NCI-H1930 (cell line): ENCODE data around the gene KRTAP3-2.
"Not testable (repeated sequence)": the region's sequence is repeated elsewhere in the genome, so short reads cannot be mapped to it uniquely, and the experiment has no call there.

Experiments
- DNase-seq, 2 experiments: peaks; one replicate each; lab custom pipeline; 2025; lab: John Stamatoyannopoulos, UW

Gene KRTAP3-2

GRCh38 chr17:40999563-40999962, at the start of gene KRTAP3-2:
KRTAP3-2 (minus strand) TSS chr17:40999906; CDS start chr17:40999853, 53 bp downstream.
- not testable (repeated sequence) for DNase-seq

GRCh38 chr17:41049110-41049509, 49.4 kb upstream of the KRTAP3-2 start:
- DNase-seq, result no peak

DNA sequence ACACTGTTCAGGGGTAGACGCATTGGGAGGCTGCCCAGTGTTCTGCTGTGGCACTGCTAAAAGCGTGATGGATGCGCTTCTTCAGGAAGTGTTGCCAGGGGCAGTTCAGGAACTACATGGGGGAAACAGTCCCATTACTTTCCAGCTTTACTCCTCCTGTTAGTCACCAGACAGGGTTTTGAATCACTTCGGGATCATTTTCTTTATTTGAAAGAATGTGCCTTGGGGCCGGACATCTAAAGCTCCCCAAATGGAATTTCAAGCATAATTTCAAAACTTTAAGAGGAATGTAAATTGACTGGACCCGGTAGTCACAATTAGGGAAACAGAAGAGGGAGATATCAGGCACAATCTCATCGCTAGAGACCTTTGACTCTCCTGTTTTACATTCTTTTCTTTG, 48.7 kb upstream of the KRTAP3-2 start:
- no peak for DNase-seq

GRCh38 chr17:41046735-41047465, 47.2 kb upstream of the KRTAP3-2 start, which contains the start of gene KRTAP2-1:
KRTAP2-1 (minus strand) TSS chr17:41047316; CDS start chr17:41047267, 49 bp downstream.
- not testable (repeated sequence) for DNase-seq

- no peak for DNase-seq
These were observed 43.2 kb upstream of the KRTAP3-2 start for GRCh38 chr17:41042953-41043352.

- not testable (repeated sequence) for DNase-seq
These were observed 41.3 kb upstream of the KRTAP3-2 start, which contains the start of gene KRTAP1-1 for GRCh38 chr17:41040783-41041571. KRTAP1-1 (minus strand) TSS chr17:41041450; CDS start chr17:41041397, 53 bp downstream.

GRCh38 chr17:41037853-41038350, 38.2 kb upstream of the KRTAP3-2 start:
- DNase-seq, result no peak

GRCh38 chr17:41034346-41034935, 34.7 kb upstream of the KRTAP3-2 start, which contains the start of gene KRTAP1-3:
KRTAP1-3 (minus strand) TSS chr17:41034874; CDS start chr17:41034821, 53 bp downstream.
- DNase-seq, result peak; percentile 6 to 20

DNA sequence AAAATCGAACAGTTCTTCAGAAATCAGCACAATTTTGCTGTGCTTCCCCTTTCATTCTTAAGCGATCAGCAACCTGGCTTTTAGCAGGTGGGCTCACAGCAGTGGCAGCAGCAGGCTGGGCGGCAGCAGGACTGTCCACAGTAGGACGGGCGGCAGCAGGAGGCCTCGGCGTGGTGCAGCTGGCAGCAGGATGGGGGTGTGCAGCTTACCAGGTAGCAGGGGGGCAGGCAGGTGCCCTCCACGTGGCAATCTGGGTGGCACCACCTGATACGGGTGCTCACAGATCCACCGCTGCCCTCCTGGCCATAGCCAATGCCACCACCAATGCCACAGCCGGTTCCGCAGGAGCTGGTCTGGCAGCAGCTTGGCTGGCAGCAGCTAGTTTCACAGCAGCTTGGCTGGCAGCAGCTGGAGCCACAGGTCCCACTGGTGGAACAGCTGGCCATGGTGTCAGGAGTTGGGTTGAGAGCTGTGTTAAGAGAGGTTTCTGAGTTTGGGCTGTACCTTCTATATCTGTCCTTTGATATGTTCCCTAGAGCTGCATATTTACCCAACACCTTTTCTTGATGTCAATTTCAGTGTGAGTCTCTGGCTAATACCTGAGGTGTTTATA, 30.0 kb upstream of the KRTAP3-2 start, which contains the start of gene KRTAP1-4:
Gene KRTAP1-4, minus strand, starts transcription at position 563 of the 613 bp plus-strand sequence. Its CDS starts 117 bp downstream, at position 446.
- DNase-seq, result no peak

DNA sequence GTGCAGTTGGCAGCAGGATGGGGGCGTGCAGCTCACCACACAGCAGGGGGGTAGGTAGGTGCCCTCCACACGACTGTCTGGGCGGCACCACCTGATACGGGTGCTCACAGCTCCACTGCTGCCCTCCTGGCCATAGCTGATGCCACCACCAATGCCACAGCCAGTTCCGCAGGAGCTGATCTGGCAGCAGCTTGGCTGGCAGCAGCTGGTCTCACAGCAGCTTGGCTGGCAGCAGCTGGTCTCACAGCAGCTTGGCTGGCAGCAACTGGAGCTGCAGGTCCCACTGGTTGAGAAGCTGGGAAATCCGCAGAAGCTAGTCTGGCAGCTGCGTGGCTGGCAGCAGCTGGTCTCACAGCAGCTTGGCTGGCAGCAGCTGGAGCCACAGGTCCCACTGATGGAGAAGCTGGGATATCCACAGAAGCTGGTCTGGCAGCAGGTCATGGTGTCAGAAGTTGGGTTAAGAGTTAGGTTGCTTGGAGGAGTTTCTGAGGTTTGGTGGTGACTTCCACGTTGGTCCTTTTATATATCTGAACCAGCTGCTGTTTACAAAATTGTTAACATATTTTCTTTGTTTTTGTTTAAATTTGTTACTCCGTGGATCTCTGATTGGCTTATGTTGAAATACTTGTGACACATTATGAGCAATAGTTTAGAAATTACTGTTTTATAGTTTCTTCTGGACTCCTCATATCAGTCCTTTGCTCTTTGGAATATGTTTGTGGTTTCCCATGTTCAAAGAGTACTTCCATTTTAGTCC, 27.2 kb upstream of the KRTAP3-2 start, which contains the start of gene KRTAP1-5:
Gene KRTAP1-5, minus strand, starts transcription at position 494 of the 757 bp plus-strand sequence. Its CDS starts 53 bp downstream, at position 441.
- DNase-seq, result no peak

- DNase-seq, result no peak
These were observed 25.0 kb upstream of the KRTAP3-2 start for GRCh38 chr17:41024697-41025096.

- no peak for DNase-seq
These were observed 20.6 kb upstream of the KRTAP3-2 start for GRCh38 chr17:41020336-41020735.

DNA sequence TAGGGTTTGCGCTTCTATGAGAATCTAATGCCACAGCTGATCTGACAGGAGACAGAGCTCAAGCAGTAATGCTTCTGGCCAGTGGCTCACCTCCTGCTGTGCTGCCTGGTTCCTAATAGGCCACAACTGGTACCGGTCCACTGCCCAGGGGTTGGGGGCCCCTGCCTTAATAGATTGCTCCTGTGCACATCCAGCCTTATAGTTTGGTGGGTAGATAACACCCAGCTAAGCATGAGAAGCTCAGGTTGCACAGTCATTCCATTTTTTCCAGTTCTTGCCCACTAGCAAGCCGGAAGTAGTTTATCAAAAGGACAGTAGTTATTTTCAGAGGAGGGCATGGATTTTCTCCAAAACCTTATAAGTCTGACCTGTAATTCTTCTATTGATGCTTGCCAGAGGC, 19.7 kb upstream of the KRTAP3-2 start:
- no peak for DNase-seq

DNA sequence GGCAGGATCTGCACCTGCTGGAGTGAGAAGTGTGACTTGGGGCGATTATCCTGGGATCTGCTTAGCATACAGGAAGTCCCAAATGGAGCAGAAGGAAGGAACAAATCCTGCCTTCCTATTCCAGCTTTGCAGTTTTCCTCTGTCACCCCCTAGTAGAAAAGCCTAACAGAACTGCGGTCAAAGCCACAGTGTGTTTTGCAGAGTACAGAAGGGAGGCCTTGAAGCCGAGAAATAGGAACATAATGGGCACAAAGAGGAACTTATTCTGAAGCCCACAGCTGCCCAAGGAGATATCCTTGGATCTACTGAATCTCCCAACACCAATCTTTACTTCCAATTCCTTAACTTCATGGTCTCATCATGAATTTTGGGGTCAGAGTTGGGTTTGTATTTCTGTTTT, 18.8 kb upstream of the KRTAP3-2 start:
- DNase-seq, result no peak

DNA sequence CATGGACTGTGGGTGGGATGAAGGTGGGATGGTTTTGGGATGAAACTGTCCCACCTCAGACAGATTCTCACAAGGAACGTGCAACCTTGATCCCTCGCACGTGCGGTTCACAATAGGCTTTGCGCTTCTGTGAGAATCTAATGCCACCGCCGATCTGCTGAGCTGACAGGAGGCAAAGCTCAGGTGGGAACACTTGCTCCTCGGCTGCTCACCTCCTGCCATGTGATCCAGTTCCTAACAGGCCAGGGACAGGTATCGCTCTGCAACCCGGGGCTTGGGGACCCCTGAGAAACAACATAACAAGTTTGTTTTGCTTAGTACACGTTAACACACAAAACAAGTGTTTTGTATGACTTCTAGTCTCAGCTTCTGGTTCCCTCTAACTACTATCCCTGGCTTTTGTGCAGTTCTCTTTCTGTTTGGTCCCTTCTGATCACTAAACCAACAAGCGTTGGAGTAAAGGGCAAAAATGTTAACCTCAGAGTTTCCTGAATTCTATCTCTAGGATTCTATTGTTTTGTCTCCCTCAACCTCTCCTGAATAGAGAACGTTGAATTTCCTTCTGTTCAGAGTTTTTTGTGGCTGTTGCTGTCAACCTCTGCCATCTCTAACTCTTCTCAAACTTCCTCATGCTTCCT, 17.0 kb upstream of the KRTAP3-2 start:
- no peak for DNase-seq

- DNase-seq, result no peak
These were observed 15.7 kb upstream of the KRTAP3-2 start for GRCh38 chr17:41015454-41015853.

GRCh38 chr17:41013606-41014005, 13.9 kb upstream of the KRTAP3-2 start:
- DNase-seq, result no peak

DNA sequence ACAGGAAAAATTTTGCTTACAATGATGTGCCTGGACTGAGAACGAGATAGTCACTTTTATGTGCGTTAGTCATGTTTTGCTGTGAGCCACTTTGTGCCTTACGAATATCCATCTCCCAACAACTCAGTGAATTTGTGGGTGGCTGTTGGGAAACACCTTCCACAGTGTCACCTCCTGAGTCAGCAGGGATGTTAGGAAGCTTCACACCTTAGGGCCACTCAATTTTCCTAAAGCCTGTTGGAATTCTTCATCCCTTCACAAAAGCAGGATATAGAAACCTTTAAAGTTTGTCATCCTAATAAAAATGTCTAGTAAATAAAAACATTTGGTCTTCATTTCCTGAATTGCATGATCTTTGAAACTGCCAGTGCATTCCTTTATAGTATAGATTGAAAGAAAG, 13.5 kb upstream of the KRTAP3-2 start:
- DNase-seq, result no peak

- no peak for DNase-seq
These were observed 12.8 kb upstream of the KRTAP3-2 start for GRCh38 chr17:41012326-41013120.
